HT1080 (cell line): ENCODE results near the gene OR8K3. TPM values are rescaled to one million over a fixed set of nuclear protein-coding genes. Genes with fewer than 3 reads are reported as not detected.
A peak's percentile ranks its signal among the peaks of the same experiment; 100 is the strongest.

Source experiments
- DNase-seq: peaks from one replicate; pipeline ENCODE4 v3.0.0-alpha.2; 2015; ENCODE audit warnings: low read depth
- polyA plus RNA-seq, 2 experiments: library from polyadenylated mRNA; depleted of rRNA; stranded (reverse); fragments of >200 nt; gene quantifications; 2 replicates each; pipeline ENCODE4 v1.2.3, GENCODE V29; 2015
- total RNA-seq: library from RNA; depleted of rRNA; stranded (reverse); fragments of >200 nt; shearing (Covaris generic); gene quantifications from 2 replicates; pipeline ENCODE4 v1.2.3, GENCODE V29; 2014; rRNA removed

OR8K3 gene
- not detected in 2 replicates for total RNA-seq
- not detected in 2 replicates for polyA plus RNA-seq (2015; cell fraction: cytosol; rRNA removed)
- not detected in 2 replicates for polyA plus RNA-seq (2015; cell fraction: nucleus; rRNA removed)

- no peak for DNase-seq
Measured at GRCh38 chr11:56314844-56315243, at the start of gene OR8K3. TSS of gene OR8K3 (plus strand) at chr11:56315144. CDS start at chr11:56318307, 3,163 bp downstream.

- no peak for DNase-seq
Measured at GRCh38 chr11:56271092-56271491, 43.9 kb upstream of the OR8K3 start.

- no peak for DNase-seq
Measured at GRCh38 chr11:56273854-56274253, 41.1 kb upstream of the OR8K3 start, which contains the start of gene OR5T1. TSS of gene OR5T1 (plus strand) at chr11:56274154. CDS start at chr11:56275639, 1,485 bp downstream.

- no peak for DNase-seq
Measured at GRCh38 chr11:56292154-56292553, 22.8 kb upstream of the OR8K3 start, which contains the start of gene OR8H1. TSS of gene OR8H1 (minus strand) at chr11:56292254. CDS start at chr11:56291062, 1,192 bp downstream.

GRCh38 chr11:56296898-56297297 lies 18.0 kb upstream of the OR8K3 start:
- no peak for DNase-seq

GRCh38 chr11:56307836-56308235 lies 7.1 kb upstream of the OR8K3 start:
- no peak for DNase-seq

GRCh38 chr11:56331861-56332491 lies 17.0 kb downstream of the OR8K3 start:
- DNase-seq: peak; percentile 27

- no peak for DNase-seq
Measured at GRCh38 chr11:56333156-56333555, 18.2 kb downstream of the OR8K3 start.

GRCh38 chr11:56340289-56340688 lies 25.3 kb downstream of the OR8K3 start:
- no peak for DNase-seq

GRCh38 chr11:56345739-56346138 lies 30.8 kb downstream of the OR8K3 start, which contains the start of gene OR8K1:
TSS of gene OR8K1 (plus strand) at chr11:56346039. CDS start at chr11:56346039, 0 bp downstream.
- no peak for DNase-seq

- no peak for DNase-seq
Measured at GRCh38 chr11:56353991-56354390, 39.0 kb downstream of the OR8K3 start, which contains the start of gene OR8J1. TSS of gene OR8J1 (plus strand) at chr11:56354291. CDS start at chr11:56360247, 5,956 bp downstream.

Other genes starting within 250 kb of the OR8K3 start
- not detected in 2 replicates for gene OR8I2, start 221.8 kb upstream of the OR8K3 start, total RNA-seq
- gene OR8H2, start 211.5 kb upstream of the OR8K3 start, total RNA-seq: not detected in 2 replicates
- not detected in 2 replicates for gene OR8H3, start 192.8 kb upstream of the OR8K3 start, total RNA-seq
- gene OR8J3, start 174.9 kb upstream of the OR8K3 start, total RNA-seq: not detected in 2 replicates
- not detected in 2 replicates for gene OR8K5, start 154.8 kb upstream of the OR8K3 start, total RNA-seq
- gene OR5J2, start 138.5 kb upstream of the OR8K3 start, total RNA-seq: not detected in 2 replicates
- gene OR5T2, start 80.9 kb upstream of the OR8K3 start, total RNA-seq: not detected in 2 replicates
- not detected in 2 replicates for gene OR5T3, start 62.9 kb upstream of the OR8K3 start, total RNA-seq
- not detected in 2 replicates for gene OR5T1, start 41.0 kb upstream of the OR8K3 start, total RNA-seq
- not detected in 2 replicates for gene OR8H1, start 22.9 kb upstream of the OR8K3 start, total RNA-seq
- gene OR8K1, start 30.9 kb downstream of the OR8K3 start, total RNA-seq: not detected in 2 replicates
- gene OR8J1, start 39.1 kb downstream of the OR8K3 start, total RNA-seq: not detected in 2 replicates
- not detected in 2 replicates for gene OR8U1, start 60.5 kb downstream of the OR8K3 start, total RNA-seq
- gene OR5AL1, start 97.6 kb downstream of the OR8K3 start, total RNA-seq: not detected in 2 replicates
- gene OR5M3, start 158.2 kb downstream of the OR8K3 start, total RNA-seq: not detected in 2 replicates
- gene OR5M8, start 176.2 kb downstream of the OR8K3 start, total RNA-seq: not detected in 2 replicates
- gene OR5M11, start 228.1 kb downstream of the OR8K3 start, total RNA-seq: not detected in 2 replicates